ENCODE results near the gene ERVK3-1. TPM values are rescaled to one million over a fixed set of nuclear protein-coding genes. Genes with fewer than 3 reads are reported as not detected.

The ERVK3-1 gene
- total RNA-seq, 1 experiment from 2014 or later: 61.3 TPM

GRCh38 chr19:58261968-58262921, 42.9 kb upstream of the ERVK3-1 start:
- Histone ChIP-seq H3K4me1 (no peaks in the 10 kb centered on the region), H3K27me3 (replicated peaks; ENCODE audit: control insufficient read depth, insufficient read depth, low read length) (no peaks in the 10 kb centered on the region), H3K36me3 (ENCODE audit: control insufficient read depth, insufficient read depth, low read length) (peaks cover 19% of the 10 kb centered on the region), H3K9me3 (peaks cover 94% of the 10 kb centered on the region), H3K4me3 (ENCODE audit: low read depth, low read length) (no peak overlapping the region)
- ChIA-PET CTCF (no interaction called here), POLR2A (no interaction called here)
- H3K4me1 Mint-ChIP-seq (ENCODE audit: low read depth, unreplicated experiment): no peaks in the 10 kb centered on the region
- H3K27me3 Mint-ChIP-seq (ENCODE audit: insufficient read depth, unreplicated experiment): no peaks in the 10 kb centered on the region
- H3K27ac Mint-ChIP-seq (ENCODE audit: unreplicated experiment): no peak overlapping the region
- DNase-seq: no peak
- peaks cover 37% of the 10 kb centered on the region for H3K9me3 Mint-ChIP-seq (ENCODE audit: unreplicated experiment)
- peak overlapping the region; percentile 11 for H3K4me3 Mint-ChIP-seq (ENCODE audit: unreplicated experiment)
- TSS peak; percentile 25 for BruUV-seq (replicated peaks)
- intact Hi-C loops (cut with micrococcal nuclease; ENCODE audit: unreplicated experiment): no loop called here
- H3K36me3 Mint-ChIP-seq (ENCODE audit: insufficient read depth, unreplicated experiment): peaks cover 98% of the 10 kb centered on the region
- no peak for TF ChIP-seq CTCF (IDR thresholded peaks at IDR 0.05; ENCODE audit: insufficient read depth in 1 of 2, low read depth in 1 of 2, low read length in 1 of 2, severe bottlenecking in 1 of 2, unreplicated experiment in 1 of 2)

- H3K27ac Mint-ChIP-seq (ENCODE audit: unreplicated experiment): no peak overlapping the region
- Histone ChIP-seq H3K4me1 (no peaks in the 10 kb centered on the region), H3K4me3 (ENCODE audit: low read depth, low read length) (no peak overlapping the region), H3K36me3 (ENCODE audit: control insufficient read depth, insufficient read depth, low read length) (peaks cover 16% of the 10 kb centered on the region), H3K9me3 (peaks cover 88% of the 10 kb centered on the region), H3K27me3 (replicated peaks; ENCODE audit: control insufficient read depth, insufficient read depth, low read length) (no peaks in the 10 kb centered on the region)
- H3K36me3 Mint-ChIP-seq (ENCODE audit: insufficient read depth, unreplicated experiment): peaks cover 91% of the 10 kb centered on the region
- peaks cover 30% of the 10 kb centered on the region for H3K9me3 Mint-ChIP-seq (ENCODE audit: unreplicated experiment)
- TF ChIP-seq CTCF (IDR thresholded peaks at IDR 0.05; ENCODE audit: insufficient read depth in 1 of 2, low read depth in 1 of 2, low read length in 1 of 2, severe bottlenecking in 1 of 2, unreplicated experiment in 1 of 2): no peak
- DNase-seq: no peak
- intact Hi-C loops (cut with micrococcal nuclease; ENCODE audit: unreplicated experiment): no loop called here
- BruUV-seq (replicated peaks): no TSS peak
- no peaks in the 10 kb centered on the region for H3K27me3 Mint-ChIP-seq (ENCODE audit: insufficient read depth, unreplicated experiment)
- H3K4me3 Mint-ChIP-seq (ENCODE audit: unreplicated experiment): no peak overlapping the region
- H3K4me1 Mint-ChIP-seq (ENCODE audit: low read depth, unreplicated experiment): no peaks in the 10 kb centered on the region
- CTCF ChIA-PET: no interaction called here
- POLR2A ChIA-PET: no interaction called here
These were observed 42.3 kb upstream of the ERVK3-1 start for GRCh38 chr19:58262922-58263296.

- TF ChIP-seq CTCF (IDR thresholded peaks at IDR 0.05; ENCODE audit: insufficient read depth in 1 of 2, low read depth in 1 of 2, low read length in 1 of 2, severe bottlenecking in 1 of 2, unreplicated experiment in 1 of 2): no peak
- no peaks in the 10 kb centered on the region for H3K27me3 Mint-ChIP-seq (ENCODE audit: insufficient read depth, unreplicated experiment)
- H3K27ac Mint-ChIP-seq (ENCODE audit: unreplicated experiment): no peak overlapping the region
- H3K4me1 Mint-ChIP-seq (ENCODE audit: low read depth, unreplicated experiment): no peaks in the 10 kb centered on the region
- POLR2A ChIA-PET: no interaction called here
- H3K4me3 ChIP-seq (ENCODE audit: low read depth, low read length): no peak overlapping the region
- H3K27me3 ChIP-seq (replicated peaks; ENCODE audit: control insufficient read depth, insufficient read depth, low read length): no peaks in the 10 kb centered on the region
- H3K4me3 Mint-ChIP-seq (ENCODE audit: unreplicated experiment): no peak overlapping the region
- intact Hi-C loops (cut with micrococcal nuclease; ENCODE audit: unreplicated experiment): no loop called here
- BruUV-seq (replicated peaks): no TSS peak
- peaks cover 8% of the 10 kb centered on the region for H3K36me3 ChIP-seq (ENCODE audit: control insufficient read depth, insufficient read depth, low read length)
- no peak for DNase-seq
- H3K9me3 ChIP-seq: peaks cover 86% of the 10 kb centered on the region
- peaks cover 20% of the 10 kb centered on the region for H3K9me3 Mint-ChIP-seq (ENCODE audit: unreplicated experiment)
- CTCF ChIA-PET: no interaction called here
- H3K36me3 Mint-ChIP-seq (ENCODE audit: insufficient read depth, unreplicated experiment): peaks cover 74% of the 10 kb centered on the region
- no peaks in the 10 kb centered on the region for H3K4me1 ChIP-seq
These were observed 40.1 kb upstream of the ERVK3-1 start for GRCh38 chr19:58265100-58265499.
